HG02884 (cell line): ENCODE measurements around the gene CPNE2.
"Not testable (repeated sequence)": the region's sequence is repeated elsewhere in the genome, so short reads cannot be mapped to it uniquely, and the experiment has no call there.

Source experiments
- ATAC-seq: cut with Tn5 transposase; IDR thresholded peaks from one replicate; pipeline ENCODE4 v1.9.1; 2021; ENCODE audit warnings: mild to moderate bottlenecking, moderate library complexity; ENCODE audit not compliant: unreplicated experiment

Gene CPNE2

DNA sequence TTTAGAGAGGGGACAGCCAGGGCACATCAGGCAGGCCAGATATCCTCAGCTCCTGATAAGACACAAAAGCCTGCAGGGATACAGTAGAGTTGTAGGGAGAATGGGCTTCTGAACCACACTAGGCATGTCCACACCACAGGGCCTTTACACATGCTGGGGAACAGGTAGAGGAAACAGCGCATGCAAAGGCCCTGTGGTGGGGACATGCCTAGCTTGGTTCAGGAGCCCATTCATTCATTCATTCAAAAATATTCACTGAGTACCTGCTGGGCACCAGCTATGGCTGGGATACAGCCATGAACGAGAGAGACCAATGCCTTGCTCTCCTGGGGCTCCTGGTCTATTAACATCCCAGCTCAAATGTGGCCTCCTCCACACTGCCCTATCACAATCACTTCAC, 4.4 kb downstream of the CPNE2 start:
- ATAC-seq, result no peak

DNA sequence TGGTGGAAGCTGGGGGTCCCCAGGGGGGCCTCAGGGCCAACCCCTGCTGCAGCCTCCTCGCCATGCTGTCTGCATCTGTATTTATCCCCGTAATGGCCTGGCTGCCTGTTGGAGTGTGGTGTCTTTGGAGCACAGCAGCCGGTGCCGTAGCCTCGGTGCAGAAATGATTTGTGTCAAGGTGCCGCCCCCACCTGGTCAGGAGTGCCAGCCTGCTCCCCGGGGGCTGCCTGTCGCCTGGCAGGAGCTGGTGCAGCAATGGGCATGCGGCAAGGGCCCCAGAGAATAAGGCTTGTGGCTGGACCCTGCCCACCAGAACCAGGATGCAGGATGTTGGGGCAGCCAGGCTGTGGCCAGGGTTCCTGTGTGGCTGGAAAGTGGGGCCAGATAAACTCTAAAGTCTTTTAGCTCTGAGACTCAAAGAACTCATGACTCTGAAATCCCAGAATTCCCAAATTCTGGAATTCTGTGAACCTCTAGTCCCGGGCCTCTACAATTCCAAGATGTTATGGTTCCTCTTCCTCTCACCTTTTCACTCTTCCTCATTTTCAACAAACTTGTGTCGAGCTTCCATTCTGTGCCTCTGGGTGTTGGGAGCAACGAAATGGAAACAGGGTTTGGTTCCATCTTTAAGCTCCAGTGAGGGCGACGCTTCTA, 5.9 kb downstream of the CPNE2 start:
- no peak for ATAC-seq

DNA sequence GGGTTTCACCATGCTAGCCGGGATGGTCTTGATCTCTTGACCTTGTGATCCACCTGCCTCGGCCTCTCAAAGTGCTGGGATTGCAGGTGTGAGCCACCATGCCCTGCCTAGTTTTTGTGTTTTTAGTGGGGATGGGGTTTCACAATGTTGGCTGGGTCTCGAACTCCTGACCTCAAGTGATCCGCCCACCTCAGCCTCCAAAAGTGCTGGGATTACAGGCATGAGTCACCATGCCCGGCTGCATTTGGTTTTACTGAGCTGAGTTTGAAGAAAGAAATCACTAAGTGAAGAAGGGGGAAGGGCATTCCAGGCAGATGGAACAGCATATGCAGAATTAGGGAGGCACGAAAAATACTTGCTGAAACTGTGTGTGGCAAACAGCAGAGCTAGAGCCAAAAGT, 7.6 kb downstream of the CPNE2 start:
- ATAC-seq, result not testable (repeated sequence)

DNA sequence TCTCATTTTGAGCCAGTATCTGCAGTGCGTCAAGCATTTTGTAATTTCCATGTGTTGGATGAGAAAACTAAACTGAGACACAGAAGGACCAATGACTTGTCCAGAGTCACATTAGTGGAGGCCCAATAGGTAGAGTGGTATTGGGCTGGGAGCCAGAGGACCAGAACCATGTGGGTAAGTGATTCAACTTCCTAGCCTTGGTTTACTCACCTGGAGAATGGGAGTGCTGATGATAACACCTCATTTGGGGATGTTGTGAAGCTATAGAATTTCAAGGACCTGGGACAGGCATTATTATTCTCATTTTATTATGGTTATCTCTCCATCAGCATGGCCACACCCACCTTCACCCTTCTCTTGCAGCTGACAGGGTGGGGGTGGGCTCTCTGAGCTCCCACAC, 8.1 kb downstream of the CPNE2 start:
- no peak for ATAC-seq

- ATAC-seq, result no peak
Measured at GRCh38 chr16:57102888-57103851, 10.8 kb downstream of the CPNE2 start.

DNA sequence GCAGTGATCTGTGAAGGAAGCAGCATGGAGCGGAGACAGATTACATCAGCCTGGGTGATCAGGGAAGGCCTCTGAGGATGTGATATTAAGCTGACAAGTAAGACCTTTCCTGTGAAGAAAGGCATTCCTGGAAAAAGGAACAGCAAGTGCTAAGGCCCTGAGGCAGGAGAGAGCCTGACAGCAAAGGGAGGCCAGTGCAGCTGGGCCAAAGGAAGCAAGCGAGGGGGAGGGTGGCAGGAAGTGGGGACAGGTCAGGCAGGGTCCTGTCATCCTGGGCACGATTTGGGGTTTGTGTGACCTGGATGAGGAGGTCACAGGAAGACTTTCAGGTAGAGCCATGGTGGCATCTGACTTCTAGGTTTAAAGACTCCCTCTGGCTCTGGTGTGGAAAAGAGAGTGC, 12.3 kb downstream of the CPNE2 start:
- no peak for ATAC-seq

DNA sequence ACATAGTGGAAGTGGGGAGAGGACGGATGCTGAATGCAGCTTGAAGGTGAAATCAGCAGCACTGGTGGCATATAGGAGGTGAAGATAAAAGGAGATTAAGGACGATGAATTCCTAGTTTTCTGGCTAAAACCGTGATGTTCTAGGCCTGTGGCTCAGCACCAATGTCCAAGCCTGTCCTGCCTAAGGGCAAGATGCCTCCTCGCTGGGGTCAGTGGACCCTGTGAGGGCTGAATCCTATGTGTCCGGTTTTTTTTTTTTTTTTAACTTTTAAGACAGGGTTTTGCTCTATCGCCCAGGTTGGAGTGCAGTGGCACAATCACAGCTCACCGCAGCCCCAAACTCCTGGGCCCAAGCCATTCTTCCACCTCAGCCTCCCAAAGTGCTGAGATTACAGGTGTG, 12.8 kb downstream of the CPNE2 start:
- ATAC-seq, result no peak

DNA sequence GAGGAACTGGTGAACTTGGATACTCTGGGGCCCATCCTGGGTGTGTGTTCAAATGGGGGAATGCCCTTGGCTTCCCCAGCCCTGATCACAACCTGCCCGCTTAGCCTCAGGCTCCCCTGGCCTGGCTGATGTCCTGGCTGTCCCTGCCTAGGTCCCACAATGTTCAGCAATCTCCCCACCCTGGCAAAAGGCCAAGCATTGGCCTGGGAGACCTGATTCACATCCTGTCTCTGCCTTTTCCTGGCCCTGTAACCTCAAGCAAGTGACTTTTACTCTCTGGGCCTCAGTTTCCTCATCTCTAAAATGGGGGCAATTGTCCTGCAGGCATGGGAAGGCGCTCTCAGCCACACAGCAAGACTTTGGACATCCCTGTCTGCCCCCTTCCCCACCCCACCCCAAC, 14.4 kb downstream of the CPNE2 start:
- no peak for ATAC-seq

DNA sequence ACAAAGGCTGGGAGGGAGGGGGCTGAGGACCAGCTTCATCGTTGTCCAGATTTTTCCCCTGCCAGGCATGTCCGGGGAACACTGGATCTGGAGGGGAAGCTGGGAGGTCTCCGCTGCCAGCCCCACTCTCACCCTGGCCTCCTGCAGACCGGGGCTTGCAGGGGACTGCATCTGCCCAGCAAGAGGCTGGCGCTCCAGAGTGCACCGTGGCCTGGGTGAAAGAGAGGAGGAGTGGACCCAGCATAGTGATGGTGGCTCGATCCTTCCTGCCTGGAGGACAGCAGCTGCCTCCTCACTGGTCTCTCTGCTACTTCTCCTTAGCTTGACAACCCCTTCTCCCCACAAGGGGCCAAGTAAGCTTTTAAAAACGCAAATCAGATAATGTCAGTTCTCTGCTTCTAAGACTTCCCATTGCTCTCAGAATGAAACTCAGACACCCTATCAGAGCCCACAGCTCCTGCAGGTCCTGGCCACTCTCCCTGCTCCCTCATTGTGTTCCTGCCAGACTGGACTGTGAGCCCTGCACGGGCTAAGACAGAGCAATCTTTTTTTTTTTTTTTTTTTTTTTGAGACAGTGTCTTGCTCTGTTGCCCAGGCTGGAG, 15.0 kb downstream of the CPNE2 start:
- ATAC-seq, result no peak

DNA sequence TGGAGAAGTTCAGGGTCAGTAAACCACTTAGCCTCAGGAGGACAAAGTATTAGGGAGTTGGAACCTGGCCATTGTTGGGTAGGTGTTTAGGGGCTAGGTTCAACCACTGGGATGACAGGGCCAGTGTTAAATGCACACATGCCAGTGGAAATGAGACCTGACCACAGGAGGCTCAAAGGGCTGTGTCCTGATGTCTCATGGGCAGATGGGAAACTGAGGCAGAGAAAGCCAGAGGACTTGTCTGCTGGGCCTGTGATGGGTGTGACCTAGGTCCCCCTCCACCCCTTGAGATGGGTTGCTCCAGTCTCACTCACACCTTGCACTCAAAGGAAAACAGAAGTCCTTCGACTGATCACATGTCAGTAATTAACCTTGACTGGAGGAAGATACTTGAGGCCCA, 16.0 kb downstream of the CPNE2 start:
- no peak for ATAC-seq

- ATAC-seq, result not testable (repeated sequence)
Measured at GRCh38 chr16:57109259-57110105, 17.1 kb downstream of the CPNE2 start.

- ATAC-seq, result no peak
Measured at GRCh38 chr16:57110937-57111336, 18.6 kb downstream of the CPNE2 start.

DNA sequence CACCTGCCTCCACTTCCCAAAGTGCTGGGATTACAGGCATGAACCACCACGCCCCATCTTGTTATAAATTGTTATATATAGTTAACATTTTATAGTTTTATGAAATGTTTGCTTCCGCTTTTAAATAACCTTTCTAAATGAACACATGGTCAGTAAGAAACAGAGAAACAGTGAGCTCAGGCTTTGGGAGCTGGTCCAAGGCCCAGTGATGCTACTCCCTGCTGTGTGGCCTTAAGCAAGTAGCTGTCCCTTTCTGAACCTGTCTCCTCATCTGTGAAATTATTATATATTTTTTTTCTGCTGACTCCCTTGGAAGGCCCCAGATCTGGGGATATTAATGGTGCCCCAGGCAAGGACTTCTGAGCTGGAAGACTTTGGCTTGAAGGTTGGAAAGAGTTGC, 19.0 kb downstream of the CPNE2 start:
- ATAC-seq, result no peak

DNA sequence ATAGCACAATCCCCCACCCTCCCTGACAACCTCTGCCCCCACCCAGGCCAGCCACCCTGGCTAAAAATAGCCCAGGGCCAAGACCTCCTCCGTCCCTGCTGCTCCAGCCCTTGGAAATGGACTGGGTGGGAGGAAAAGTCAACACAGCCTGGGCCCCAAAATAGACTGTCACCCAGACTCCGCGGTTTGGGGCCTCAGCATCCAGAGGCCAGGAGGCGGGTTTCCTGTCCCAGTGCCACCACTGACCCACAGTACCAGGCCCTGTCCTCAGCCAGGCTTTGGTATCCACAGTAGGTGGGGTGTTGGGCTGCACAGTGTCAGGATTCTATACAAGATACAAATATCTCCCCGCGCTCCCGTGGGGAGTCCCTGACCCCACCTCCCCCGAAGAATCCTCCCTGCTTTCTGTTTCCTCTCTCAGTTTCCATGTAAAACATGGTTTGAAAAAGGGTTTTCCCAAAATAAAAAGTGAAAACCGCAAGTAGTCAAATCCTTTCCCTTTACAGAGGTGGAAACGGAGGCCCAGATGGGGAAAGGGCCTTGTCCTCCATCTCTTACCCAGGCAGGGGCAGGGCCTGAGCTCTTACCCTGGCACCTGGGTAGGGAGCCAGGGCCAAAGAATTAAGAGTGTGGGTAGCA, 20.1 kb downstream of the CPNE2 start:
- ATAC-seq, result no peak

DNA sequence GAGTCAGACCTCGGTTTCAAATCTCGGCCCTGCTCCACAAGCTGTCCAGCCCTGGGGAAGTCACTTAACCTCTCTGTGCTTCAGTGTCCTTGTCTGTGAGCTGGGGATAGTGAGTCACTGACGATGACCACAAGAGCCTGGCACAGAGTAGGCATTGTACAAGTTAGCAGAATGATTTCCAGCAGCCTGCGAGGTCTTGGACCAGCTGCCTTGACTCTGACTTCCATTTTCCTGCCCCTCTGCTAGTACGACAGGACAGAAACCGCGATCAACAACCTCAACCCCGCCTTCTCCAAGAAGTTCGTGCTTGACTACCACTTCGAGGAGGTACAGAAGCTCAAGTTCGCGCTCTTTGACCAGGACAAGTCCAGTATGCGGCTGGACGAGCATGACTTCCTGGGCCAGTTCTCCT, 20.7 kb downstream of the CPNE2 start:
- no peak for ATAC-seq

GRCh38 chr16:57113664-57114063, 21.3 kb downstream of the CPNE2 start:
- no peak for ATAC-seq

DNA sequence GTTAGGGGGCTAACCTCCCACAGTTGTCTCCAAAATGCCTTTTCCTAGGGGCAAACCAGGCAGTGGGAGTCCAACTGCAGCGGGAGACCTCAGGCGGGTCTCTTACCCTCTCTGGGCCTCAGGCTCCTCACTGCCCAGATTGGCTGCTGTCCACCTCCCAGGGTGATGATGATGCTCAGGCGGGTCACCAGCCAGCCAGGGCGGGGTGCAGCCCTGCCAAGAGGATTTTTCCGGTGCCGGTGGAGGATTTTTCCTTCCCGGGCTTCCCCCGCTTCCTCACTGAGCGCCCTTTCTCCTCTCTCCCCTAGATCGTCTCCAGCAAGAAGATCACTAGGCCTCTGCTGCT, 22.8 kb downstream of the CPNE2 start:
- no peak for ATAC-seq

DNA sequence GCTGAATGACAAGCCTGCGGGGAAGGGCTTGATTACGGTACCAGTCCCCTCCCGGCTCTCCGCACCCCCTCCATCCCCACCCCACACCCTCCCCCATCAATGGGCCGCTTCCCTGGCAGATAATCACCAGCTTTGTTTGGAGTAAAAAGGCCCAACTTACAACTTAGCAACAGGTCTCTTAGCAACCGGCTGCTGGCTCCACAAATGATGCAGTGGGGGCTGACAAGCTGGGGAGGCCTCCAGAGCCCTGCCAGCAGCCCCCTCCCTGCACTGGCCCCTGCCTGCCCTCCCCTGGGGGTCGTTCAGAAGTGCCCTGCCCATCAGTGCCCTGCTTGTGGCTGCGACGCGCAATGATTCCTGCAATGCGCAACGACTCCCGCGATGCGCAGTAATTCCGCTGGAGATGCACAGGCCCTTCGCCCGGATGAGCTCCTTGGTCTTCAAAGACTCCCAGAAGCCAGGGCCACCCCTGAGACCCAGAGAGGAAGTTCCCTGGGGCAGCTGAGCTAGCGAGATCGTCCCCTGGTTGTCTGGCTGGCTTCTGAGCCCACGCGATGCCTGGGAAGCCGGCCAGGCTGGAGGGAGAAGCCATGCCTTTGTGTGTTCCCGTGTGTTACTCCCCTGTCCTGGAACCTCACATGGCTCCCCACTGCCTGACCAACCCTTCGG, 23.3 kb downstream of the CPNE2 start:
- ATAC-seq, result no peak

DNA sequence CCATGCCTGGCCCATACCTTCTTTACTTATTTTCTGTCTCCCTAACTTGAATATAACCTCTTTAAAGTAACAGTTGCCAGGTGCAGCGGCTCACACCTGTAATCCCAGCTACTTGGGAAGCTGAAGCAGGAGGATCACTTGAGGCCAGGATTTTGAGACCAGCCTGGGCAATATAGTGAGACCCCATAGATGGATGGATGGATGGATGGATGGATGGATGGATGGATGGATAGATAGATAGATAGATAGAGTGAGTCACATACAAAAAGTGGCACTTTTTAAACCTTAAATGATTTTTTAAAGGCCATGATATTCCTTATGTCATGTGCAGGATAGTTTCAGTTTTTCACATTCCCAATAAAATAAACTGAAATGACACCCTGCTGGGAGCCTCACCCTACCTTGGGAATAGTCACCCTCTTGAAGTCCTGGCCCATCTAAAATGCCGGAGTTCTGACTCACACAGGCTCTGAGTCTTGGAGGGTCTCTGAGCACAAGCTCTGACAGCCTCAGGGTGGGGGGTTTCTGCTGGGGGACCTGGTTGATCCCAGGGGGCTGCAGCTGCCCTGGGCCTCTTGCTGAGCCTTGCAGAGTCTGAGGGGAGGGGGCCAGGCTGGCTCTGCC, 26.2 kb downstream of the CPNE2 start:
- ATAC-seq, result no peak
